GM12892 (cell line): ENCODE measurements around the gene CFAP65.

Source experiments
- POLR2A ChIP-seq: IDR thresholded peaks from 2 replicates; pipeline ENCODE4 v1.6.1; 2011; ENCODE audit warnings: low read depth, low read length, control low read depth
- POLR2AphosphoS5 ChIP-seq: IDR thresholded peaks from 2 replicates; pipeline ENCODE4 v1.6.1; 2011; ENCODE audit warnings: low read depth, low read length, control low read depth
- TAF1 ChIP-seq: IDR thresholded peaks from 2 replicates; pipeline ENCODE4 v1.6.1; 2011; ENCODE audit warnings: low read depth, mild to moderate bottlenecking, control low read depth, low read length, borderline replicate concordance

DNA sequence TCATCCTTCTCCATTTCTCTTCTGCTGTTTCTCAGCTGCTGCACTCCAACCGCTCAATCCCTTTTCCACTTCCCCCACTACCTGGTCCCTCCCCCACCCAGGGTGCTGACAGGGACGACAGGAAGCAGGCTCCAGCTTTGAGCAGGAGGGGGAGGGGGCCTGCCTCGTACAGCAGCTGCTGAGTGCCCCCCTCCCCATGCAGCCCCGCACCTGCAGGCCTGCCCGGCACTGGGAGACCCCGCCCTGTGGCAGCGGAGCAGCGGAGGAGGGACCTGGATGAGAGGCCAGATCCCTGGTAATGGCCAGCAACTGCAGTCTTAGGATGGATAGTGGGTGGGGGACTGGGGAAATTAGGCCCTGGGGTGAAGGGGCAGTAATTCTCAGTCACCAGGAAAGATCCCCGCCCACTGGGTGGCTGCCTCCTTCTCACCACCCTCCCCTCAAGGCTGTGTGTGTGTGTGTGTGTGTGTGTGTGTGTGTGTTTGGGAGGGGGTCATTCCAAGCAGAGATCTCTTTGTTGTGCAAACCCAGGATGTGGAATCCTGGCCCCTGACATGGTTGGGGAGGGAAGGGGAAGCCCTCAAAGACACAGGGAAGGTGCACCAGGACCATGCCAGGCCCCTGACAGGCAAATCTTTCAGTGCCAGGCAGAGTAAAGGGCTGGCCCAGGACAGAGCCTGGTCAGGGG lies 41.3 kb downstream of the CFAP65 start:
- TF ChIP-seq POLR2A: no peak
- TF ChIP-seq TAF1: no peak
- TF ChIP-seq POLR2AphosphoS5: no peak
